ENCODE data around the gene TCF7. TPM values are rescaled to one million over a fixed set of nuclear protein-coding genes. Genes with fewer than 3 reads are reported as not detected.

The TCF7 gene
- polyA plus RNA-seq, 1 donor from 2014 or later, result 0.15 TPM

DNA sequence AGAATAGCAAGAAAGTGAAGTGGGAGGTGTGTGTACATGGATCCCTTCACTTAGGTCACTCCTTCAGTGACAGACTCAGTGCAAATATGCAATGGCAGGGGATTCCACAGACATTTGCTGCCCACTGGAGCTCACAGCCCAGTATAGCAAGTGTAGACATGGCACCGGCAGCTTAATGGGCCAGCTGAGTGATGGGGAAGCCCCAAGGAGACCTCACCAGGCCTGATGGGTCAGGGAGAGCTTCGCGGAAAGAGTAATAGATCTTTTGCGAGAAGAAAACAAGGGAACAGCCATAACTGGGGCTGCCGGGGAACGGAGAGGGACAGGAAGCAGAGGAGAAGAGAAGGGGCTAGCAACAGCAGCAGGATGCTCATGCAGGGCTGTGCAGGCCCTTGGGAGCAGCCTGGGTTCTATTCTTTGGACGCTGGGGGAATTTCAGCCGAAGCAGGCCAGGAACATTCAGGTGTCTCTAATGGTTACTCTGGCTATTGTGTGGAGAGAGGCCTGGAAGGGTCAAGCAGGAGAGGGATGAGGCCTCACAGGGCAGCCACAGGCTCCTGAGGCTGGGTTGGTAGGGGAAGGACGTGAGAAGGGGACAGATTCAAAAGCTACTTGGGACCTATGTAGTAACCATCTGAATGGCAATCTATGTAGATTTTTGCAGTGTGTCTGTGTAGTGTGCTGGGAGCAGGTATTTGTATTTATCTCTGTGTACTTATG lies 27.0 kb downstream of the TCF7 start:
- Histone ChIP-seq H3K9me3 (ENCODE audit: low read length) (no peaks in the 10 kb centered on the region), H3K9ac (ENCODE audit: low read length) (no peak overlapping the region), H3K4me3 (ENCODE audit: low read length) (no peak overlapping the region), H2AFZ (ENCODE audit: low read depth, low read length) (no peak overlapping the region), H4K20me1 (ENCODE audit: insufficient read depth) (no peaks in the 10 kb centered on the region), H3K36me3 (ENCODE audit: insufficient read depth, low read length) (no peaks in the 10 kb centered on the region), H3F3A (ENCODE audit: insufficient read depth, low read length, poor library complexity, severe bottlenecking) (no peaks in the 10 kb centered on the region), H3K9me2 (ENCODE audit: insufficient read depth, low read length) (no peaks in the 10 kb centered on the region), H3K27me3 (ENCODE audit: insufficient read depth, low read depth, low read length) (no peaks in the 10 kb centered on the region), H3K27ac (ENCODE audit: low read length) (no peak overlapping the region), H3K79me2 (replicated peaks; ENCODE audit: insufficient read depth, low read length) (no peaks in the 10 kb centered on the region), H3K4me2 (ENCODE audit: low read length) (no peak overlapping the region)
- TF ChIP-seq, protein P1, sequence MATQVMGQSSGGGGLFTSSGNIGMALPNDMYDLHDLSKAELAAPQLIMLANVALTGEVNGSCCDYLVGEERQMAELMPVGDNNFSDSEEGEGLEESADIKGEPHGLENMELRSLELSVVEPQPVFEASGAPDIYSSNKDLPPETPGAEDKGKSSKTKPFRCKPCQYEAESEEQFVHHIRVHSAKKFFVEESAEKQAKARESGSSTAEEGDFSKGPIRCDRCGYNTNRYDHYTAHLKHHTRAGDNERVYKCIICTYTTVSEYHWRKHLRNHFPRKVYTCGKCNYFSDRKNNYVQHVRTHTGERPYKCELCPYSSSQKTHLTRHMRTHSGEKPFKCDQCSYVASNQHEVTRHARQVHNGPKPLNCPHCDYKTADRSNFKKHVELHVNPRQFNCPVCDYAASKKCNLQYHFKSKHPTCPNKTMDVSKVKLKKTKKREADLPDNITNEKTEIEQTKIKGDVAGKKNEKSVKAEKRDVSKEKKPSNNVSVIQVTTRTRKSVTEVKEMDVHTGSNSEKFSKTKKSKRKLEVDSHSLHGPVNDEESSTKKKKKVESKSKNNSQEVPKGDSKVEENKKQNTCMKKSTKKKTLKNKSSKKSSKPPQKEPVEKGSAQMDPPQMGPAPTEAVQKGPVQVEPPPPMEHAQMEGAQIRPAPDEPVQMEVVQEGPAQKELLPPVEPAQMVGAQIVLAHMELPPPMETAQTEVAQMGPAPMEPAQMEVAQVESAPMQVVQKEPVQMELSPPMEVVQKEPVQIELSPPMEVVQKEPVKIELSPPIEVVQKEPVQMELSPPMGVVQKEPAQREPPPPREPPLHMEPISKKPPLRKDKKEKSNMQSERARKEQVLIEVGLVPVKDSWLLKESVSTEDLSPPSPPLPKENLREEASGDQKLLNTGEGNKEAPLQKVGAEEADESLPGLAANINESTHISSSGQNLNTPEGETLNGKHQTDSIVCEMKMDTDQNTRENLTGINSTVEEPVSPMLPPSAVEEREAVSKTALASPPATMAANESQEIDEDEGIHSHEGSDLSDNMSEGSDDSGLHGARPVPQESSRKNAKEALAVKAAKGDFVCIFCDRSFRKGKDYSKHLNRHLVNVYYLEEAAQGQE (IDR thresholded peaks at IDR 0.05; ENCODE audit: borderline replicate concordance), result no peak
- TF ChIP-seq, protein P2, sequence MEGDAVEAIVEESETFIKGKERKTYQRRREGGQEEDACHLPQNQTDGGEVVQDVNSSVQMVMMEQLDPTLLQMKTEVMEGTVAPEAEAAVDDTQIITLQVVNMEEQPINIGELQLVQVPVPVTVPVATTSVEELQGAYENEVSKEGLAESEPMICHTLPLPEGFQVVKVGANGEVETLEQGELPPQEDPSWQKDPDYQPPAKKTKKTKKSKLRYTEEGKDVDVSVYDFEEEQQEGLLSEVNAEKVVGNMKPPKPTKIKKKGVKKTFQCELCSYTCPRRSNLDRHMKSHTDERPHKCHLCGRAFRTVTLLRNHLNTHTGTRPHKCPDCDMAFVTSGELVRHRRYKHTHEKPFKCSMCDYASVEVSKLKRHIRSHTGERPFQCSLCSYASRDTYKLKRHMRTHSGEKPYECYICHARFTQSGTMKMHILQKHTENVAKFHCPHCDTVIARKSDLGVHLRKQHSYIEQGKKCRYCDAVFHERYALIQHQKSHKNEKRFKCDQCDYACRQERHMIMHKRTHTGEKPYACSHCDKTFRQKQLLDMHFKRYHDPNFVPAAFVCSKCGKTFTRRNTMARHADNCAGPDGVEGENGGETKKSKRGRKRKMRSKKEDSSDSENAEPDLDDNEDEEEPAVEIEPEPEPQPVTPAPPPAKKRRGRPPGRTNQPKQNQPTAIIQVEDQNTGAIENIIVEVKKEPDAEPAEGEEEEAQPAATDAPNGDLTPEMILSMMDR (IDR thresholded peaks at IDR 0.05; ENCODE audit: poor library complexity, severe bottlenecking), result no peak
- TF ChIP-seq SMC3 (conservative IDR thresholded peaks at IDR 0.05; ENCODE audit: poor library complexity) (no peak), EP300 (conservative IDR thresholded peaks at IDR 0.05; ENCODE audit: poor library complexity, severe bottlenecking) (no peak), RAD21 (conservative IDR thresholded peaks at IDR 0.05) (no peak), POLR2AphosphoS5 (IDR thresholded peaks at IDR 0.05) (no peak), TAF1 (IDR thresholded peaks at IDR 0.05; ENCODE audit: low read depth) (no peak), EZH2 (IDR thresholded peaks at IDR 0.05; ENCODE audit: borderline replicate concordance, insufficient read depth, low read length, poor library complexity, severe bottlenecking) (no peak), MXI1 (conservative IDR thresholded peaks at IDR 0.05; ENCODE audit: poor library complexity, severe bottlenecking) (no peak)

DNA sequence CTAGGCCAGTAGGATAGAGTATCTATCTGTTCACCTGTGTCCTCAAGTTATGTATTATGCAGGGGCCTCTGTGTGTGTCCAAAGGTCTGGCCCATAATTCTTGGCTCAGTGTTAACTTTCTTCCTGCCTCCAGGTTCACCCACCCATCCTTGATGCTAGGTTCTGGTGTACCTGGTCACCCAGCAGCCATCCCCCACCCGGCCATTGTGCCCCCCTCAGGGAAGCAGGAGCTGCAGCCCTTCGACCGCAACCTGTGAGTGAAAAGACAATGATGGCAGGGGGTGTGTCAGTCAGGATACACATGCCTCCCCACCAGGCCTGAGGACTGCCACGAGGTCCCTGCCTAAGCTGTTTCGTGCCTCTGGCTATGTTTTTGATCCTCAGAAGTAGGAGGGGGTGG lies 27.6 kb downstream of the TCF7 start:
- Histone ChIP-seq H3K27me3 (ENCODE audit: insufficient read depth, low read depth, low read length) (no peaks in the 10 kb centered on the region), H3K4me2 (ENCODE audit: low read length) (no peak overlapping the region), H2AFZ (ENCODE audit: low read depth, low read length) (no peak overlapping the region), H4K20me1 (ENCODE audit: insufficient read depth) (no peaks in the 10 kb centered on the region), H3K9me3 (ENCODE audit: low read length) (no peaks in the 10 kb centered on the region), H3K36me3 (ENCODE audit: insufficient read depth, low read length) (no peaks in the 10 kb centered on the region), H3K9ac (ENCODE audit: low read length) (no peak overlapping the region), H3K4me3 (ENCODE audit: low read length) (no peak overlapping the region), H3K9me2 (ENCODE audit: insufficient read depth, low read length) (no peaks in the 10 kb centered on the region), H3F3A (ENCODE audit: insufficient read depth, low read length, poor library complexity, severe bottlenecking) (no peaks in the 10 kb centered on the region), H3K27ac (ENCODE audit: low read length) (no peak overlapping the region), H3K79me2 (replicated peaks; ENCODE audit: insufficient read depth, low read length) (no peaks in the 10 kb centered on the region)
- TF ChIP-seq RAD21 (conservative IDR thresholded peaks at IDR 0.05), result no peak
- no peak for TF ChIP-seq EZH2 (IDR thresholded peaks at IDR 0.05; ENCODE audit: borderline replicate concordance, insufficient read depth, low read length, poor library complexity, severe bottlenecking)
- TF ChIP-seq EP300 (conservative IDR thresholded peaks at IDR 0.05; ENCODE audit: poor library complexity, severe bottlenecking), result no peak
- no peak for TF ChIP-seq MXI1 (conservative IDR thresholded peaks at IDR 0.05; ENCODE audit: poor library complexity, severe bottlenecking)
- TF ChIP-seq, protein P1 (IDR thresholded peaks at IDR 0.05; ENCODE audit: borderline replicate concordance), result no peak
- TF ChIP-seq SMC3 (conservative IDR thresholded peaks at IDR 0.05; ENCODE audit: poor library complexity), result no peak
- TF ChIP-seq, protein P2 (IDR thresholded peaks at IDR 0.05; ENCODE audit: poor library complexity, severe bottlenecking), result no peak
- TF ChIP-seq POLR2AphosphoS5 (IDR thresholded peaks at IDR 0.05), result no peak
- TF ChIP-seq TAF1 (IDR thresholded peaks at IDR 0.05; ENCODE audit: low read depth), result no peak
